IMR-90 (cell line): ENCODE data around the gene ABCG8. TPM values are rescaled to one million over a fixed set of nuclear protein-coding genes. Genes with fewer than 3 reads are reported as not detected.

Source experiments
- ATAC-seq: fragments of 200-7000 bp; cut with Tn5 transposase; 2 replicates; pipeline ENCODE4 v1.9.1; 2020; ENCODE audit warnings: low read depth, mild to moderate bottlenecking, moderate library complexity
- BruUV-seq: library from RNA; stranded (reverse); fragments of 400-500 nt; replicated peaks from 2 replicates; lab custom pipeline; 2021; lab: Mats Ljungman, UMichigan
- CTCF ChIA-PET: fragments of 300-600 bp; formaldehyde crosslinking; extraction: SDS; loops from one replicate; lab custom pipeline; 2021; ENCODE audit warnings: antibody characterized with exemption; lab: Yijun Ruan, JAX
- POLR2A ChIA-PET: fragments of 300-600 bp; sonication (Branson Sonifier 250); formaldehyde crosslinking; loops from one replicate; lab custom pipeline; 2022; ENCODE audit warnings: antibody characterized with exemption; ENCODE audit not compliant: unreplicated experiment; lab: Charles Lee
- DNase-seq: peaks from one replicate; pipeline ENCODE4 v3.0.0; 2013
- H2AFZ ChIP-seq: replicated peaks from 2 replicates; pipeline ENCODE3; 2013; ENCODE audit warnings: low read length, mild to moderate bottlenecking; ENCODE audit not compliant: poor library complexity
- H2AK5ac ChIP-seq: 2 replicates; pipeline ENCODE4 v1.6.1; 2013; ENCODE audit warnings: low read depth, low read length, inconsistent platforms
- H2AK9ac ChIP-seq: replicated peaks from 2 replicates; pipeline ENCODE3; 2013; ENCODE audit warnings: mild to moderate bottlenecking, low read depth, low read length, moderate library complexity; ENCODE audit not compliant: poor library complexity
- H2BK120ac ChIP-seq: 2 replicates; pipeline ENCODE4 v1.6.1; 2013; ENCODE audit warnings: low read depth, low read length, inconsistent platforms
- H2BK15ac ChIP-seq: 3 replicates; pipeline ENCODE4 v1.6.1; 2013; ENCODE audit warnings: low read depth, low read length, inconsistent platforms
- H2BK20ac ChIP-seq: 2 replicates; pipeline ENCODE4 v1.6.1; 2013; ENCODE audit warnings: low read depth, mild to moderate bottlenecking, inconsistent platforms, low read length, moderate library complexity
- H2BK5ac ChIP-seq: 2 replicates; pipeline ENCODE4 v1.6.1; 2013; ENCODE audit warnings: mild to moderate bottlenecking, low read depth, low read length, inconsistent platforms; ENCODE audit not compliant: poor library complexity, severe bottlenecking
- H3K14ac ChIP-seq: replicated peaks from 2 replicates; pipeline ENCODE4 v1.6.1; 2013; ENCODE audit warnings: low read depth, low read length, inconsistent platforms
- H3K18ac ChIP-seq: 2 replicates; pipeline ENCODE4 v1.6.1; 2013; ENCODE audit warnings: low read depth, low read length, control low read depth
- H3K23ac ChIP-seq: 2 replicates; pipeline ENCODE4 v1.6.1; 2013; ENCODE audit warnings: low read depth, low read length, inconsistent platforms
- H3K27ac ChIP-seq: 2 replicates; pipeline ENCODE4 v1.5.1; 2013; ENCODE audit warnings: mild to moderate bottlenecking, control low read depth, low read length; ENCODE audit not compliant: insufficient read depth
- H3K27me3 ChIP-seq: 2 replicates; pipeline ENCODE4 v1.6.1; 2013; ENCODE audit warnings: low read length; ENCODE audit not compliant: control insufficient read depth, insufficient read depth
- H3K36me3 ChIP-seq: 2 replicates; pipeline ENCODE4 v1.6.1; 2013; ENCODE audit warnings: low read length, mixed read lengths; ENCODE audit not compliant: control insufficient read depth, insufficient read depth
- H3K4ac ChIP-seq: 2 replicates; pipeline ENCODE4 v1.6.1; 2013; ENCODE audit warnings: low read depth, low read length, inconsistent platforms
- H3K4me1 ChIP-seq: 2 replicates; pipeline ENCODE4 v1.6.1; 2013; ENCODE audit warnings: low read length, mixed read lengths; ENCODE audit not compliant: control insufficient read depth, insufficient read depth
- H3K4me2 ChIP-seq: 2 replicates; pipeline ENCODE4 v1.6.1; 2013; ENCODE audit warnings: low read depth, mild to moderate bottlenecking, control low read depth, low read length, moderate library complexity
- H3K4me3 ChIP-seq: 2 replicates; pipeline ENCODE4 v1.5.1; 2013; ENCODE audit warnings: low read depth, mild to moderate bottlenecking, control low read depth, low read length, moderate library complexity; ENCODE audit not compliant: insufficient read depth
- H3K56ac ChIP-seq: 2 replicates; pipeline ENCODE4 v1.6.1; 2013; ENCODE audit warnings: low read length, inconsistent platforms; ENCODE audit not compliant: insufficient read depth; ENCODE audit errors: extremely low read depth
- H3K79me1 ChIP-seq, 2 experiments: 2 replicates each; pipeline ENCODE4 v1.6.1; 2013; ENCODE audit warnings: low read length in 2 of 2, inconsistent platforms in 1 of 2, low read depth in 1 of 2
- H3K9ac ChIP-seq: 2 replicates; pipeline ENCODE4 v1.6.1; 2013; ENCODE audit warnings: low read depth, low read length, control low read depth
- H3K9me1 ChIP-seq: 2 replicates; pipeline ENCODE4 v1.6.1; 2013; ENCODE audit warnings: low read length, inconsistent platforms; ENCODE audit not compliant: insufficient read depth
- H3K9me3 ChIP-seq: 2 replicates; pipeline ENCODE4 v1.6.1; 2013; ENCODE audit warnings: low read length; ENCODE audit not compliant: control insufficient read depth, insufficient read depth
- H4K20me1 ChIP-seq: 2 replicates; pipeline ENCODE4 v1.6.1; 2013; ENCODE audit warnings: low read length, inconsistent platforms; ENCODE audit not compliant: insufficient read depth
- H4K5ac ChIP-seq: 2 replicates; pipeline ENCODE4 v1.6.1; 2013; ENCODE audit warnings: mild to moderate bottlenecking, low read depth, low read length, control low read depth
- H4K8ac ChIP-seq, 2 experiments: 2 replicates each; pipeline ENCODE4 v1.6.1; 2013; ENCODE audit warnings: low read depth in 2 of 2, low read length in 2 of 2, control low read depth in 1 of 2, inconsistent platforms in 1 of 2
- H4K91ac ChIP-seq: 2 replicates; pipeline ENCODE4 v1.6.1; 2013; ENCODE audit warnings: low read depth, low read length, inconsistent platforms; ENCODE audit not compliant: insufficient read depth
- MAZ ChIP-seq: IDR thresholded peaks from 2 replicates; pipeline ENCODE4 v1.6.1; 2012; ENCODE audit warnings: low read depth, mild to moderate bottlenecking, low read length, improper control_type of control experiment, moderate library complexity, borderline replicate concordance
- MXI1 ChIP-seq: IDR thresholded peaks from 2 replicates; pipeline ENCODE4 v1.6.1; 2012; ENCODE audit warnings: low read depth, mild to moderate bottlenecking, low read length, moderate library complexity, borderline replicate concordance
- SMC3 ChIP-seq: fragments of 150-350 bp; IDR thresholded peaks from 2 replicates; pipeline ENCODE4 v1.6.1; 2016; ENCODE audit warnings: low read depth, mild to moderate bottlenecking, antibody characterized with exemption, low read length, moderate library complexity
- USF2 ChIP-seq: fragments of 150-350 bp; IDR thresholded peaks from 2 replicates; pipeline ENCODE4 v1.6.1; 2017; ENCODE audit warnings: mild to moderate bottlenecking, antibody characterized with exemption, low read length, low read depth
- WGBS, 2 experiments: methylation state at CpG; one replicate each; pipeline versions ENCODE4 v1.1.5 to v1.1.7; 2013; ENCODE audit warnings: missing lambda C conversion rate in 2 of 2; ENCODE audit not compliant: insufficient read length in 1 of 2; ENCODE audit errors: extremely low coverage in 2 of 2; 5-methylcytosine and 5-hydroxymethylcytosine counted together
- dilution Hi-C: fragments of 300-500 bp; cut with HindIII; formaldehyde crosslinking; loops from one replicate; pipeline ENCODE4 v1.14.3; 2018; ENCODE audit warnings: low sequenced_read_pairs; ENCODE audit not compliant: unreplicated experiment
- in situ Hi-C: fragments of 300-500 bp; cut with MboI; formaldehyde crosslinking; loops from 3 replicates; pipeline ENCODE4 v1.14.3; 2019; ENCODE audit warnings: low sequenced_read_pairs, inconsistent platforms, mixed read lengths
- intact Hi-C: fragments of 100-400 bp; cut with micrococcal nuclease; formaldehyde crosslinking; loops from 2 replicates; pipeline ENCODE4 v1.10.0; 2022
- polyA plus RNA-seq, 3 experiments: library from polyadenylated mRNA; depleted of rRNA; stranded (reverse); fragments of >200 nt; gene quantifications; 2 replicates each; pipeline ENCODE4 v1.2.3, GENCODE V29; 2012; ENCODE audit warnings: low replicate concordance in 1 of 3
- total RNA-seq: library from RNA; depleted of rRNA; stranded (reverse); fragments of >200 nt; gene quantifications from 2 replicates; pipeline ENCODE4 v1.2.3, GENCODE V29; 2012
- TF ChIP-seq, protein P1 (sequence below): conservative IDR thresholded peaks from 2 replicates; pipeline ENCODE4 v1.5.1; 2012; ENCODE audit warnings: mild to moderate bottlenecking, low read depth, low read length, improper control_type of control experiment

The ABCG8 gene
- total and polyA plus RNA-seq, 2 of the 4 experiments (the other 2 are of a cell fraction), result not detected

GRCh38 chr2:43898134-43898837 lies 59.5 kb downstream of the ABCG8 start:
- TF ChIP-seq MAZ (no peak), USF2 (no peak), SMC3 (no peak), MXI1 (no peak)
- TF ChIP-seq, protein P1, sequence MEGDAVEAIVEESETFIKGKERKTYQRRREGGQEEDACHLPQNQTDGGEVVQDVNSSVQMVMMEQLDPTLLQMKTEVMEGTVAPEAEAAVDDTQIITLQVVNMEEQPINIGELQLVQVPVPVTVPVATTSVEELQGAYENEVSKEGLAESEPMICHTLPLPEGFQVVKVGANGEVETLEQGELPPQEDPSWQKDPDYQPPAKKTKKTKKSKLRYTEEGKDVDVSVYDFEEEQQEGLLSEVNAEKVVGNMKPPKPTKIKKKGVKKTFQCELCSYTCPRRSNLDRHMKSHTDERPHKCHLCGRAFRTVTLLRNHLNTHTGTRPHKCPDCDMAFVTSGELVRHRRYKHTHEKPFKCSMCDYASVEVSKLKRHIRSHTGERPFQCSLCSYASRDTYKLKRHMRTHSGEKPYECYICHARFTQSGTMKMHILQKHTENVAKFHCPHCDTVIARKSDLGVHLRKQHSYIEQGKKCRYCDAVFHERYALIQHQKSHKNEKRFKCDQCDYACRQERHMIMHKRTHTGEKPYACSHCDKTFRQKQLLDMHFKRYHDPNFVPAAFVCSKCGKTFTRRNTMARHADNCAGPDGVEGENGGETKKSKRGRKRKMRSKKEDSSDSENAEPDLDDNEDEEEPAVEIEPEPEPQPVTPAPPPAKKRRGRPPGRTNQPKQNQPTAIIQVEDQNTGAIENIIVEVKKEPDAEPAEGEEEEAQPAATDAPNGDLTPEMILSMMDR, result no peak
- Histone ChIP-seq H3K9me1 (0 out of 2 replicates have a peak, but pooled peaks cover 3% of the 10 kb centered on the region), H3K23ac (no peak overlapping the region), H4K91ac (no peak overlapping the region), H2BK15ac (no peak overlapping the region), H3K14ac (no peak overlapping the region), H4K20me1 (peaks cover 6% of the 10 kb centered on the region; the same call in 1 of the 2 replicates), H3K9me3 (no peaks in the 10 kb centered on the region), H3K4ac (no peak overlapping the region), H3K27ac (no peak overlapping the region), H4K8ac (no peak overlapping the region), H3K4me1 (peaks cover 2% of the 10 kb centered on the region), H2BK120ac (no peak overlapping the region), H3K9ac (no peak overlapping the region), H3K4me2 (no peak overlapping the region), H2BK5ac (no peak overlapping the region), H3K56ac (no peak overlapping the region), H2AFZ (no peak overlapping the region), H3K4me3 (no peak overlapping the region), H2BK20ac (no peak overlapping the region), H3K36me3 (peaks cover 17% of the 10 kb centered on the region), H4K5ac (no peak overlapping the region), H3K27me3 (no peaks in the 10 kb centered on the region), H3K79me1 (peaks cover 0 to 2% of the 10 kb centered on the region in 2 experiments; a peak in 2 of 4 replicates), H2AK5ac (no peak overlapping the region), H3K18ac (no peak overlapping the region), H2AK9ac (no peak overlapping the region)
- dilution Hi-C loops, result no loop called here
- in situ Hi-C loops, result no loop called here
- ATAC-seq (no peak), DNase-seq (peak; percentile 8)
- WGBS, 2 experiments, result 19% methylated on average over 3 of the region's 11 CpGs; no CpG with 5 or more reads in 1 of the 2 experiments
- no TSS peak for BruUV-seq
- ChIA-PET POLR2A (no interaction called here), CTCF (no interaction called here)
- intact Hi-C loops, result no loop called here
